ENCODE data around the gene RABGAP1L. TPM values are rescaled to one million over a fixed set of nuclear protein-coding genes. Genes with fewer than 3 reads are reported as not detected.

RABGAP1L gene
- total and polyA plus RNA-seq, 2 of the 8 experiments (the other 6 are each of a cell fraction or from before 2014, with no cell fraction given): 33.3 to 156 TPM

DNA sequence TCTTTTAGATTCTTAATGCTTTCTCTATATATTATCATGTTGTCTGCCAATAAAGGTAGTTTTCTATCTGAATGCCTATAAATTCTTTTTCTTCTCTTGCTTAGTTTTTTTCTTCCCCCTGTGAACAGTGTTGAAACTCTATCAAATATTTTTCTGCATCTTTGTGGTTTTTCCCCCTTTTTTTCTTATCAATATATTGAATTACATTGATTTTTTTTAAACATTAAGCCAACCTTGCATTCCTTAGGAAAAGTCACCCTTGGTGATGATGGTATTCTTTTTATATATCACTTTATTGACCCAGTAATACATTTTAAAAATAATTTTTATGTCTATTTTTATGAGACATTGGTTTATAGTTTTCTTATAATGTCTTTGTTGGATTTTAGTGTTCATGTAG, 131.7 kb downstream of the RABGAP1L start:
- Histone ChIP-seq H3K9me3 (ENCODE audit: insufficient read depth in 2 of 2, low read depth in 1 of 2, low read length in 1 of 2) (no peaks in the 10 kb centered on the region), H4K91ac (replicated peaks; ENCODE audit: insufficient read length, low read length) (no peak overlapping the region), H2BK12ac (ENCODE audit: low read depth, low read length) (no peak overlapping the region), H2BK5ac (ENCODE audit: low read depth, low read length) (no peak overlapping the region), H3K18ac (ENCODE audit: extremely low read depth, low read length) (no peak overlapping the region), H3K4me3 (ENCODE audit: extremely low read depth in 1 of 4, insufficient read depth in 2 of 4, low read depth in 3 of 4, low read length in 4 of 4) (no peak overlapping the region), H3K56ac (replicated peaks; ENCODE audit: insufficient read length, low read depth, low read length) (no peak overlapping the region), H3K23me2 (ENCODE audit: low read depth, low read length) (no peaks in the 10 kb centered on the region; the same call in 1 of the 2 replicates), H3K14ac (ENCODE audit: insufficient read length) (no peak overlapping the region), H3K79me1 (ENCODE audit: low read depth, low read length) (no peaks in the 10 kb centered on the region), H2AFZ (ENCODE audit: low read length) (no peak overlapping the region), H3K23ac (ENCODE audit: insufficient read length) (no peak overlapping the region), H4K20me1 (replicated peaks in 1 of 2; ENCODE audit: control insufficient read depth in 1 of 2, insufficient read depth in 2 of 2, low read length in 2 of 2) (no peaks in the 10 kb centered on the region), H3K27me3 (replicated peaks in 1 of 4; ENCODE audit: control insufficient read depth in 3 of 4, extremely low read depth in 1 of 4, insufficient read depth in 3 of 4, low read length in 3 of 4) (no peaks in the 10 kb centered on the region), H2BK120ac (replicated peaks; ENCODE audit: low read depth, low read length) (no peak overlapping the region), H3K4me1 (replicated peaks in 1 of 4; ENCODE audit: control insufficient read depth in 3 of 4, insufficient read depth in 4 of 4, low read length in 3 of 4) (no peaks in the 10 kb centered on the region), H3K9ac (replicated peaks in 1 of 4; ENCODE audit: extremely low read depth in 1 of 4, low read depth in 3 of 4, low read length in 3 of 4) (no peak overlapping the region), H3K4ac (replicated peaks; ENCODE audit: insufficient read length, low read depth, low read length) (no peak overlapping the region), H3K36me3 (ENCODE audit: control insufficient read depth in 2 of 4, insufficient read depth in 4 of 4, low read length in 3 of 4) (no peaks in the 10 kb centered on the region), H3K79me2 (ENCODE audit: control insufficient read depth in 1 of 2, insufficient read depth in 2 of 2, low read length in 2 of 2) (no peaks in the 10 kb centered on the region), H3K4me2 (ENCODE audit: insufficient read depth in 1 of 2, low read depth in 2 of 2, low read length in 2 of 2) (no peak overlapping the region), H2BK20ac (ENCODE audit: low read length) (no peak overlapping the region), H3K27ac (ENCODE audit: low read depth, low read length) (no peak overlapping the region), H2BK15ac (ENCODE audit: low read length) (no peak overlapping the region), H4K8ac (ENCODE audit: extremely low read depth, insufficient read depth, low read length) (no peak overlapping the region), H2AK5ac (ENCODE audit: low read depth, low read length) (no peak overlapping the region), H4K5ac (ENCODE audit: insufficient read length, low read depth, low read length) (no peak overlapping the region)
- FAIRE-seq: no peak
- TF ChIP-seq SIX5 (IDR thresholded peaks at IDR 0.05; ENCODE audit: low read depth, low read length) (no peak), KDM4A (IDR thresholded peaks at IDR 0.05; ENCODE audit: low read depth, low read length, severe bottlenecking) (no peak), SRF (IDR thresholded peaks at IDR 0.05; ENCODE audit: low read depth, low read length) (no peak), POLR2A (IDR thresholded peaks at IDR 0.05; ENCODE audit: control extremely low read depth in 1 of 2, low read depth in 2 of 2, low read length in 2 of 2) (no peak), SP2 (IDR thresholded peaks at IDR 0.05; ENCODE audit: low read length) (no peak), SUZ12 (IDR thresholded peaks at IDR 0.05; ENCODE audit: low read length) (no peak)
- TF ChIP-seq, protein P1, sequence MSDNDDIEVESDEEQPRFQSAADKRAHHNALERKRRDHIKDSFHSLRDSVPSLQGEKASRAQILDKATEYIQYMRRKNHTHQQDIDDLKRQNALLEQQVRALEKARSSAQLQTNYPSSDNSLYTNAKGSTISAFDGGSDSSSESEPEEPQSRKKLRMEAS (IDR thresholded peaks at IDR 0.05): no peak
- ChIA-PET POLR2A (ENCODE audit: partially characterized antibody) (no interaction called here), CTCF (ENCODE audit: partially characterized antibody) (no interaction called here)
- DNase-seq (ENCODE audit: low read depth in 1 of 2, low spot score in 2 of 2): no peak

All from H1 (cell line).